HEK293T (cell line): ENCODE data around the gene GYG2.

Source experiments
- BHLHE40 ChIP-seq: fragments of 450-650 bp; IDR thresholded peaks from 2 replicates; pipeline ENCODE4 v1.6.1; 2016; ENCODE audit warnings: mild to moderate bottlenecking, moderate library complexity, borderline replicate concordance
- FOXA1 ChIP-seq: fragments of 450-650 bp; IDR thresholded peaks from 2 replicates; pipeline ENCODE4 v1.6.1; 2016; ENCODE audit warnings: mild to moderate bottlenecking
- FOXK2 ChIP-seq: fragments of 450-650 bp; IDR thresholded peaks from 2 replicates; pipeline ENCODE4 v1.6.1; 2016; ENCODE audit warnings: mild to moderate bottlenecking
- FOXM1 ChIP-seq: fragments of 450-650 bp; IDR thresholded peaks from 2 replicates; pipeline ENCODE4 v1.6.1; 2017; ENCODE audit warnings: mild to moderate bottlenecking, borderline replicate concordance
- PKNOX1 ChIP-seq: fragments of 450-650 bp; IDR thresholded peaks from 2 replicates; pipeline ENCODE4 v1.6.1; 2016
- SP1 ChIP-seq: fragments of 450-650 bp; IDR thresholded peaks from 2 replicates; pipeline ENCODE4 v1.6.1; 2017
- SUZ12 ChIP-seq: fragments of 450-650 bp; IDR thresholded peaks from 2 replicates; pipeline ENCODE4 v1.6.1; 2016; ENCODE audit warnings: mild to moderate bottlenecking
- TARDBP ChIP-seq: fragments of 450-650 bp; IDR thresholded peaks from 2 replicates; pipeline ENCODE4 v1.6.1; 2016

GRCh38 chrX:2837961-2838360 is 9.2 kb downstream of the GYG2 start:
- TF ChIP-seq SUZ12 (no peak), FOXK2 (no peak), PKNOX1 (no peak), FOXM1 (no peak), TARDBP (no peak), BHLHE40 (no peak), FOXA1 (no peak), SP1 (no peak)
